NCI-H748 treated with DMSO at 0.1 percent for 48 hours (cell line): ENCODE results near the gene CCSER1.
"Not testable (repeated sequence)": the region's sequence is repeated elsewhere in the genome, so short reads cannot be mapped to it uniquely, and the experiment has no call there.

Source experiments
- DNase-seq: peaks from one replicate; lab custom pipeline; 2025; lab: John Stamatoyannopoulos, UW

Gene CCSER1

DNA sequence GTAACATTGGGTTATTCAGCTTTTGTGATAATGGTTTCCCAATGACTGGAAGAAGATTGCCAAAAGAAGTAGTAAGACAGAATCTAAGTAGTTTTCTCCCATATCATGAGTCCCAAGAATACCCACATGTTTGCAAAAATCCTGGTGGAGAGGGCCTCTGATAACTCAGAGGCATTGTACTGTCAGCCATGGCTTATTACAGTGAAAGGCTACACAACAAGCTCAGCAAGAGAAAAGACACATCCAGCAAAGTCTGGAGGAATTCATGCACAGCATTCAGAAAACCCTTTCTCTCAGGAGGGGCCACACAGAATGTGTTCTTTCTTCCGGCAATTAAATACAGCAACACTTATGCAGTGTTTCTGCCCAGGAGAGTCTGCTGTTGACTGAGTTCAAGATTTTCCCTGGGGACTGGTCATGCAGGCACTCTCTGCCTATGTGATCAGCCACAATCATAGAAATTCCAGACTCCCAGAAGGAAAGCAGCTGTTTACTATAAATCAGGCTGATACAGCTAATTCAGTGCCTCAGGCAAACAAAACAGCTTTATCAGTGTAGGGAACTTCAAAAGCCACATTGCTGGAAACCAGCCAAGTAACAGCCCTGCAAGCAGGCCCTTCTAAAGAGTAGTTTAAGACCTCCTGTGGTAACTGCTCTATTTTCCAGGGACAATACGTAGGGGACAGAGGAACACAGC is 937.1 kb downstream of the CCSER1 start:
- peak; percentile 81 for DNase-seq

DNA sequence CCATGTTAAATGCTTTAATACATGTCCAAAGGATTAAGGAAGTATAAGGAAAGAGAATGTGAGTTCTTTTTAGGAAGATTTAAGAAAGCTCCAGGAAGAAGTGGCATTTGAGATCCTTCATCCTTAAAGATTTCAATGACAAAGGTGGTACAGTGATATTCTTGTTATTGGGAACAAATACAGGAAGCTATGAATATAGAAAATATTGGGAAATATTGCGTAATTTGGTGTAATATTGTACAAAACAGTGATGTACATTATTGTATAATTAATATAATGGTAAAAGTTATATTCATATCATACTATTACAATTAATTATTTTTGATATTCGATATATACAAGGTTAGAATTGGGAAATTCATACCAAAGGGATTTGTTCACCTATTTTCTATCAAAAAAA is 937.9 kb downstream of the CCSER1 start:
- DNase-seq, result no peak

- DNase-seq, result no peak
Measured at GRCh38 chr4:91070736-91071135, 943.5 kb downstream of the CCSER1 start.

- no peak for DNase-seq
Measured at GRCh38 chr4:91076147-91076546, 949.0 kb downstream of the CCSER1 start.

DNA sequence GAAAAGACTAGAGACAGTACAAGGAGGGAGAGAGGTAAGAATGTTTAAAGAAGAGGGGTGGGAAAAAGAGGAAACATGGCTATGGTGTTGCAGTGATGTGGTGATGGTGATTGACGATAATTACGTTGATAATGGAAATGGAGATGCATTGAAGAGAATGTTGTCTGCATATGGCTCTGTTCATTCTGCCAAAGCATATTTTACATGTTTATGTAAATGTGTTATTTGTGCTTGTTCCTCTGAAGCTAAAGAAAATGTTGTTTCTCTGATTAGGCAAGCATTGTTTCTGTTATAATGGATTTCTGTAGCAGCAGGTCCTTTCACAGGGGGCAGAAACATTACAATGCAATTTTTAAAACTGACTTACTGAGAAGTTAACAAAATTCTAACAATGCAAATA is 958.8 kb downstream of the CCSER1 start:
- DNase-seq, result no peak

GRCh38 chr4:91087743-91088142 is 960.5 kb downstream of the CCSER1 start:
- DNase-seq, result no peak

DNA sequence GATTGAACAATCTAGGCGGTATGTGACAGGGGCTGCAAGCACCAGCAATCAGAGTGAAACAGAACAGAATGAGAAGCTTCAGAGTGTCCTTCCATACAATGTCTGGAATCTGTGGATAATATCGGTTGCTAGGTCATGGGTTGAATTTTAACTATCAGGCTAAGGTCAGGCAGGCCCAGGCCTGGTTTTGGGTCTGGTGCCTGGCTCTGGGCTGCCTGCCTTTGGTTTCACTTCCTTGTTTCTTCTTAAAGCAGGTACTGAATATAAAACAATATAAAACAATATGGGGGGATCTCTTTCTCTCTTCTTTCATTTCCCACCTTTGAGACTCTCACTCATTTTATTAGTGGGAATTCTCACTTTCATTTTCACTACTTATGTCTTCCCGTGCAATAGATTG is 962.0 kb downstream of the CCSER1 start:
- no peak for DNase-seq

DNA sequence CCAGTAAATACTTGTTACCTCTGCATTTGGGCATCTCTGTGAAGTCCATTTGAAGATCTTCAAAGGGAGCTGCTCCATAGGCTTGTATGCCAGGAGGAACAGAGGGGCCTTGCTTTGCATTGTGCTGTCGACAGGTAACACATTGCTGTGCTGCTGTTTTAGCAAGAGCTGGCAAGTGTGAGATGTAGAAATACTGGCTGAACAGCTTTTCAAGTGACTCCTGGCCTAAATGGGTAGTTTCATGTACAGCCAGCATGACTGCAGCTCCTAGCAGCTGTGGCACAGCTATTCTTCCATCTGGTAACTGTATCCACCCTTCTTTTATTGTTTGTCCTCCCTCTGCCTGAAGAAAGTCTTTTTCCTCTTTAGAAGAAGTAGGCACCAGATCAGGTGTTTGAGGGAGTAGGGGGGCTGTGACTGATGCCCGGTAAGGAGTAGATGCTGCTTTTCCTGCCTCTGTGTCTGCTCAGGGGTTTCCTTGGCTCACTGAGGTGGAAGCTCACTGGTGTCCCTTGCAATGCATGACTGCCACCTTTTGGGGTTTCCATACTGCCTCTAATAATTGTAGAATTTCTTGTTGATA is 965.3 kb downstream of the CCSER1 start:
- DNase-seq, result no peak

GRCh38 chr4:91094220-91094619 is 967.0 kb downstream of the CCSER1 start:
- not testable (repeated sequence) for DNase-seq

DNA sequence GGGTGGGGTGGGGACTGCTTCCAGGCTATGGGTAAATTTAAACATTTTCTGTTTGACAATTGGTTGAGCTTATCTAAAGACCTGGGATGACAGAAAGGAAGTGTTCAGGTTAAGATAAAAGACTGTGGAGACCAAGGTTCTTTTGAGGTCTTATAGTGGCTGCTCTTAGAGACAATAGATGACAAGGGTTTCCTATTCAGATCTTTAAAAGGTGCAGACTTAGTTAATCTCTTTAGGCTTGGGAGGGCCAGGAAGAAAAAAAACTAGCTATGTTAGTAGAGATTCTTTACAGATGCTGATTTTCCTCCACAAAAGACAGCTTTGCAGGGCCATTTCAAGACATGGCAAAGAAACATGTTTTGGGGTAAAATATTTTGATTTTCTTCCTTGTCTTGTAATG is 972.5 kb downstream of the CCSER1 start:
- DNase-seq, result no peak

- no peak for DNase-seq
Measured at GRCh38 chr4:91108751-91109150, 981.6 kb downstream of the CCSER1 start.

DNA sequence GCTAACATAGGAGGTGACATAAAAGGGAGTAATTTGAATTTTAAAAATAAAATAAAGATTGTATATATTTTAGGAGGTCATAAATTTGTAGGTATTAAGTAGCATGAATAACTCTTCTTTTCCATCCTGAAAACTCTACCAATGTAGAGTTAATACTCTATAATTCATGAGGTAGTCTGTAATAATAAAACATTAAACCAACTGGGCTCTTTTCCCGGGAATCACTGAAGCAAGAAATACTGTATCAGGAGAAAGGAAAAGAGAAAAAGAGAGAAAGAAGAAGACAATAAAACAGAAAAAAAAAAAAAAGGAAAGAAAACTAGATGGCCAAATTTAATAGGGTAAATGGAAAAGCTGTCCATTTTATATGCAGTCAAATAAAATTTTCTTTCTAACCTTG is 984.4 kb downstream of the CCSER1 start:
- no peak for DNase-seq

- DNase-seq, result no peak
Measured at GRCh38 chr4:91113130-91113706, 986.0 kb downstream of the CCSER1 start.

DNA sequence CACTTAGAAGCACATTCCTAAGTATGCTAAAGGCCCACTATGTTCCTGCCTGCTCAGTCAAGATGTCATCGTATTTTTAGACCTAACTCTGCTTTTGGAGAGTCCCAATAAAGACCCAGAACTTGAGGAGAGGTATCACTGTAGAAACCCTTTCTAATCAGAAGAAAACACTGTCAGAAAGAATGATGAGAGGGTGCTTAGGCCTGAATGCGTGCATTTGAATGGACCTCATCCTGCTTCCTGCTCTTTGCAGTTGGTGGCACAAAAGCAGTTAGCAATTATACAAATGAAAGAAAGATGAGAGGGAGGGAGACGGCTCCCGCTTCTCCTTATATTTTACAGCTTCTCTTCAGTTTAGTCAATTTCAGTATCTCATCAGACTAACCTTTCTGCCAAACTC is 987.2 kb downstream of the CCSER1 start:
- DNase-seq, result no peak

- no peak for DNase-seq
Measured at GRCh38 chr4:91116861-91117260, 989.7 kb downstream of the CCSER1 start.

DNA sequence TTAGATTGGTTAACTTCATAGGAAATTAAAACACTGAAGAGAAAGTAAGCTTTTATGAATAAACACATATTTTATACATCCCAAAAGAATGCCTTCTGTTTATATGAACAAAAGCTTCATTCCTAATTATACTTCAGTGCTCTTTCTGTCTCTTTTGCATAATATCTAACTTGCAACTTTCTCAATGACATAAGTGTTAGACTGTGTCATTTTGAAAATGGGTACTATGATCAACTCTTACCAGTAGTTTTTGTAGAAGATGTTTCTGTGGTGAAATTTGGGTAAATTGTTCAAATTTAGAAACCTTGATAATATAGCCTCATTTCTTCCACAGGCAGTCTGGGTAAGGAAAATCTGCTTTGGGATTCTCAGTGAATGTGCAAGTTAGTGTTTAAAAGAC is 991.4 kb downstream of the CCSER1 start:
- DNase-seq, result no peak

GRCh38 chr4:91123742-91124141 is 996.5 kb downstream of the CCSER1 start:
- DNase-seq, result no peak

- no peak for DNase-seq
Measured at GRCh38 chr4:91127192-91127591, 1000.0 kb downstream of the CCSER1 start.

DNA sequence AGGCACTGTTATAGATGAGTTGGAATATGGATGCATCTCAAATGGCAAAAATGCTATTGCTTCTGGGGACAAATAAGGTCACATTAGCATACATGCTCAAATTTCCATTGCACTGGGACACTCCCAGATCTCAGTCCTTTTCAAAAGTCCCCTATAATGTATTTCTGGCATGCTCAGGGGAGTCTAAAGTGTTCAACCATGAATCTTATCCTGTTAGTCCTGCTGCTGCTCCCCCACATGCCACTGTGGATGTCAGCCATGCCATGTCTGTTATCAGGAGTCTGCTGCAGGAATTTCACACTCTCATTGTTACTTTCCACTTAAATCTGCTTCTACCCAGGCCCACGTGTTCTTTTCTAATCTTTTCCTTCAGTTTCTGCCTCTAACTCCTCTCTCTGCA is 1000.6 kb downstream of the CCSER1 start:
- DNase-seq, result no peak

- DNase-seq, result no peak
Measured at GRCh38 chr4:91128519-91128918, 1001.3 kb downstream of the CCSER1 start.

- DNase-seq, result no peak
Measured at GRCh38 chr4:91147067-91147466, 1019.9 kb downstream of the CCSER1 start.

GRCh38 chr4:91154041-91154440 is 1026.8 kb downstream of the CCSER1 start:
- DNase-seq, result not testable (repeated sequence)

DNA sequence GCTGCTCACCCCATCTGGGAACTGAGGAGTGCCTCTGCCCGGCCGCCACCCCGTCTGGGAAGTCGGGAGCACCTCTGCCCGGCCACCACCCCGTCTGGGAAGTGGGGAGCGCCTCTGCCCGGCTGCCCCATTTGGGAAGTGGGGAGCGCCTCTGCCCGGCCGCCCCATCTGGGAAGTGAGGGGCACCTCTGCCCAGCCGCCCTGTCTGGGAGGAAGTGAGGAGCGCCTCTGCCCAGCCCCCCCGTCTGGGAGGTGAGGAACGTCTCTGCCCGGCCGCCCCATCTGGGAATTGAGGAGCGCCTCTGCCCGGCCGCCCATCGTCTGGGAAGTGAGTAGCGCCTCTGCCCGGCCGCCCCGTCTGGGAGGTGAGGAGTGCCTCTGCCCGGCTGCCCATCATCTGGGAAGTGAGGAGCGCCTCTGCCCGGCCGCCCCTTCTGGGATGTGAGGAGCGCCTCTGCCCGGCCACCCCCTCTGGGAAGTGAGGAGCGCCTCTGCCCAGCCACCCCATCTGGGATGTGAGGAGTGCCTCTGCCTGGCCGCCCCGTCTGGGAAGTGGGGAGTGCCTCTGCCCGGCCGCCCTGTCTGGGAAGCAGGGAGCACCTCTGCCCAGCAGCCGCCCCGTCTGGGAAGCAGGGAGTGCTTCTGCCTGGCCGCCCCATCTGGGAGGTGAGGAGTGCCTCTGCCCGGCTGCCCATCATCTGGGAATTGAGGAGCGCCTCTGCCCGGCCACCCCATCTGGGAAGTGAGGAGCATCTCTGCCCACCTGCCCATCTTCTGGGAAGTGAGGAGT is 1040.9 kb downstream of the CCSER1 start:
- not testable (repeated sequence) for DNase-seq
